Activated CD8-positive, alpha-beta T cell treated with anti-CD3 and anti-CD28 coated beads for 36 hours (primary cell): Measurements from ENCODE around the gene TAF11L6. TPM values are rescaled to one million over a fixed set of nuclear protein-coding genes. Genes with fewer than 3 reads are reported as not detected.
"Not testable (repeated sequence)": the region's sequence is repeated elsewhere in the genome, so short reads cannot be mapped to it uniquely, and the experiment has no call there.

Experiments used
- ATAC-seq: fragments of 200-7000 bp; cut with Tn5 transposase; one replicate; pipeline ENCODE4 v1.10.0; 2021; ENCODE audit warnings: mild to moderate bottlenecking, moderate library complexity
- CTCF ChIA-PET: fragments of 350-600 bp; sonication (Branson Sonifier 250); formaldehyde crosslinking; loops from one replicate; lab custom pipeline; 2021; ENCODE audit warnings: antibody characterized with exemption; lab: Charles Lee
- POLR2A ChIA-PET: fragments of 350-600 bp; sonication (Branson Sonifier 250); formaldehyde crosslinking; loops from one replicate; lab custom pipeline; 2021; ENCODE audit warnings: antibody characterized with exemption; lab: Charles Lee
- DNase-seq: peaks from one replicate; pipeline ENCODE4 v3.0.0-alpha.2; 2020
- H3K27ac Mint-ChIP-seq: one replicate; pipeline ENCODE4 v1.8.0; 2021; ENCODE audit warnings: mild to moderate bottlenecking, mixed read lengths
- H3K27me3 Mint-ChIP-seq: one replicate; pipeline ENCODE4 v1.8.0; 2021; ENCODE audit warnings: mixed read lengths
- H3K36me3 Mint-ChIP-seq: one replicate; pipeline ENCODE4 v1.8.0; 2021; ENCODE audit warnings: low read depth, mixed read lengths
- H3K4me1 Mint-ChIP-seq: one replicate; pipeline ENCODE4 v1.8.0; 2021; ENCODE audit warnings: low read depth, mixed read lengths
- H3K4me3 Mint-ChIP-seq: one replicate; pipeline ENCODE4 v1.8.0; 2021; ENCODE audit warnings: mild to moderate bottlenecking, moderate library complexity, mixed read lengths
- H3K9me3 Mint-ChIP-seq: one replicate; pipeline ENCODE4 v1.8.0; 2021; ENCODE audit warnings: mixed read lengths
- intact Hi-C: fragments of 100-400 bp; cut with micrococcal nuclease; formaldehyde crosslinking; loops from one replicate; pipeline ENCODE4 v1.10.0; 2022
- total RNA-seq, 2 experiments: library from RNA; stranded (reverse); gene quantifications; one replicate each; pipeline ENCODE4 v1.2.3, GENCODE V29; 2021

Gene TAF11L6
- total RNA-seq, 2 experiments from 2014 or later: not detected

DNA sequence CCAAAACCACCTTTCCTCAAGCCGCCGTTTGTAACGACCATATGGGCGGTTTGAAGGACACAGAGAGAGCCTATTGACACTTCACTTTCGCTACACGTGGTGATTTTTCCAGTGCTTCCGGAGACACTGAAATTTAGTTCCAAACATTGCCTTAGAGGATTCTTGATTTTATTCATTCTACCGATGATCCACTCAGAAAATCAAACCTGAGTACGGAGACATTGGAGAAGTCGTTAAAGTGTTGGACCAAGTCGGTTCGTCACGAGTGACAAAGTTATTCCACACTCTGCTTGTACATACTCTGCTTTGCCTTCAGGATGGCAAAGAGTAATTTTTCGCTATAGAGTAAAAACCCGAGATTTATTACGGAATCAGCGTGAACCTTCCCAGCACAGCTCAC lies 2.0 kb upstream of the TAF11L6 start:
- POLR2A ChIA-PET, H3K4me3 Mint-ChIP-seq, H3K27ac Mint-ChIP-seq, H3K4me1 Mint-ChIP-seq, intact Hi-C loops, H3K36me3 Mint-ChIP-seq, H3K27me3 Mint-ChIP-seq, CTCF ChIA-PET, ATAC-seq, DNase-seq, H3K9me3 Mint-ChIP-seq: not testable (repeated sequence)

Other genes starting within 250 kb of the TAF11L6 start
- gene TAF11L2, start 30.4 kb upstream of the TAF11L6 start, total RNA-seq: not detected
- gene TAF11L3, start 10.3 kb upstream of the TAF11L6 start, total RNA-seq: not detected
- gene TAF11L4, start 6.9 kb upstream of the TAF11L6 start, total RNA-seq: not detected
- gene TAF11L5, start 3.4 kb upstream of the TAF11L6 start, total RNA-seq: not detected
- gene TAF11L7, start 57.1 kb downstream of the TAF11L6 start, total RNA-seq: not detected
- not detected for gene TAF11L8, start 62.3 kb downstream of the TAF11L6 start, total RNA-seq
- gene TAF11L9, start 65.7 kb downstream of the TAF11L6 start, total RNA-seq: not detected
- gene TAF11L10, start 69.2 kb downstream of the TAF11L6 start, total RNA-seq: not detected
- gene TAF11L11, start 75.5 kb downstream of the TAF11L6 start, total RNA-seq: not detected
- not detected for gene TAF11L12, start 81.7 kb downstream of the TAF11L6 start, total RNA-seq
- gene TAF11L13, start 103.4 kb downstream of the TAF11L6 start, total RNA-seq: not detected
- not detected for gene TAF11L14, start 105.8 kb downstream of the TAF11L6 start, total RNA-seq